Measurements from ENCODE around the gene MEGF8. TPM values are rescaled to one million over a fixed set of nuclear protein-coding genes. Genes with fewer than 3 reads are reported as not detected.

The MEGF8 gene
- total RNA-seq, 1 donor from 2014 or later, result 69.3 TPM

- H3K4me1 Mint-ChIP-seq (ENCODE audit: unreplicated experiment), result peaks cover 6% of the 10 kb centered on the region
- no peak overlapping the region for H3K4me3 Mint-ChIP-seq (ENCODE audit: unreplicated experiment)
- TF ChIP-seq CTCF (IDR thresholded peaks at IDR 0.05; ENCODE audit: unreplicated experiment), result no peak
- no peak for DNase-seq (ENCODE audit: low spot score)
- H3K36me3 Mint-ChIP-seq (ENCODE audit: low read depth, unreplicated experiment), result peaks cover 32% of the 10 kb centered on the region
- no peaks in the 10 kb centered on the region for H3K9me3 Mint-ChIP-seq (ENCODE audit: unreplicated experiment)
- H3K27me3 Mint-ChIP-seq (ENCODE audit: unreplicated experiment), result peaks cover 10% of the 10 kb centered on the region
- H3K27ac Mint-ChIP-seq (ENCODE audit: unreplicated experiment), result no peak overlapping the region
These were observed 31.3 kb downstream of the MEGF8 start for GRCh38 chr19:42356686-42357085.

- Mint-ChIP-seq H3K27ac (ENCODE audit: unreplicated experiment) (no peak overlapping the region), H3K4me3 (ENCODE audit: unreplicated experiment) (no peak overlapping the region), H3K27me3 (ENCODE audit: unreplicated experiment) (peaks cover 9% of the 10 kb centered on the region), H3K4me1 (ENCODE audit: unreplicated experiment) (peaks cover 6% of the 10 kb centered on the region), H3K9me3 (ENCODE audit: unreplicated experiment) (no peaks in the 10 kb centered on the region), H3K36me3 (ENCODE audit: low read depth, unreplicated experiment) (peaks cover 28% of the 10 kb centered on the region)
- no peak for DNase-seq (ENCODE audit: low spot score)
- no peak for TF ChIP-seq CTCF (IDR thresholded peaks at IDR 0.05; ENCODE audit: unreplicated experiment)
These were observed 31.9 kb downstream of the MEGF8 start for GRCh38 chr19:42357290-42357689.

- no peak for TF ChIP-seq CTCF (IDR thresholded peaks at IDR 0.05; ENCODE audit: unreplicated experiment)
- no peak overlapping the region for H3K27ac Mint-ChIP-seq (ENCODE audit: unreplicated experiment)
- no peaks in the 10 kb centered on the region for H3K9me3 Mint-ChIP-seq (ENCODE audit: unreplicated experiment)
- DNase-seq (ENCODE audit: low spot score), result no peak
- H3K4me3 Mint-ChIP-seq (ENCODE audit: unreplicated experiment), result no peak overlapping the region
- H3K36me3 Mint-ChIP-seq (ENCODE audit: low read depth, unreplicated experiment), result peaks cover 41% of the 10 kb centered on the region
- H3K27me3 Mint-ChIP-seq (ENCODE audit: unreplicated experiment), result peaks cover 8% of the 10 kb centered on the region
- peaks cover 11% of the 10 kb centered on the region for H3K4me1 Mint-ChIP-seq (ENCODE audit: unreplicated experiment)
These were observed 35.5 kb downstream of the MEGF8 start for GRCh38 chr19:42360787-42361544.

- no peak for TF ChIP-seq CTCF (IDR thresholded peaks at IDR 0.05; ENCODE audit: unreplicated experiment)
- H3K27ac Mint-ChIP-seq (ENCODE audit: unreplicated experiment), result no peak overlapping the region
- no peak overlapping the region for H3K4me3 Mint-ChIP-seq (ENCODE audit: unreplicated experiment)
- no peaks in the 10 kb centered on the region for H3K9me3 Mint-ChIP-seq (ENCODE audit: unreplicated experiment)
- DNase-seq (ENCODE audit: low spot score), result no peak
- peaks cover 8% of the 10 kb centered on the region for H3K27me3 Mint-ChIP-seq (ENCODE audit: unreplicated experiment)
- H3K36me3 Mint-ChIP-seq (ENCODE audit: low read depth, unreplicated experiment), result peaks cover 43% of the 10 kb centered on the region
- peaks cover 11% of the 10 kb centered on the region for H3K4me1 Mint-ChIP-seq (ENCODE audit: unreplicated experiment)
These were observed 36.1 kb downstream of the MEGF8 start for GRCh38 chr19:42361545-42361910.

GRCh38 chr19:42362342-42362741 is 36.9 kb downstream of the MEGF8 start:
- peaks cover 49% of the 10 kb centered on the region for H3K36me3 Mint-ChIP-seq (ENCODE audit: low read depth, unreplicated experiment)
- TF ChIP-seq CTCF (IDR thresholded peaks at IDR 0.05; ENCODE audit: unreplicated experiment), result no peak
- peaks cover 8% of the 10 kb centered on the region for H3K27me3 Mint-ChIP-seq (ENCODE audit: unreplicated experiment)
- peak overlapping the region; percentile 77 for H3K4me3 Mint-ChIP-seq (ENCODE audit: unreplicated experiment)
- peaks cover 11% of the 10 kb centered on the region for H3K4me1 Mint-ChIP-seq (ENCODE audit: unreplicated experiment)
- H3K9me3 Mint-ChIP-seq (ENCODE audit: unreplicated experiment), result no peaks in the 10 kb centered on the region
- no peak for DNase-seq (ENCODE audit: low spot score)
- no peak overlapping the region for H3K27ac Mint-ChIP-seq (ENCODE audit: unreplicated experiment)

All from endothelial cell (in vitro differentiated cells).